Neural progenitor cell (in vitro differentiated cells): ENCODE results near the gene MACROD1. TPM values are rescaled to one million over a fixed set of nuclear protein-coding genes. Genes with fewer than 3 reads are reported as not detected.

ENCODE experiments used
- DNase-seq: peaks from one replicate; pipeline ENCODE4 v3.0.0-alpha.2; 2016; ENCODE audit warnings: low spot score
- H2AFZ ChIP-seq: fragments of 200-600 bp; sonication (generic); replicated peaks from 2 replicates; pipeline ENCODE4 v1.6.1; 2016; ENCODE audit warnings: antibody characterized with exemption
- H3F3A ChIP-seq: fragments of 200-600 bp; sonication (generic); 2 replicates; pipeline ENCODE4 v1.6.1; 2016; ENCODE audit warnings: antibody characterized with exemption, low read depth
- H3K27ac ChIP-seq: fragments of 200-600 bp; sonication (generic); 2 replicates; pipeline ENCODE4 v1.5.1; 2016; ENCODE audit warnings: mild to moderate bottlenecking
- H3K27me3 ChIP-seq: fragments of 200-600 bp; sonication (generic); 2 replicates; pipeline ENCODE4 v1.6.1; 2016; ENCODE audit warnings: mild to moderate bottlenecking, moderate library complexity
- H3K36me3 ChIP-seq: fragments of 200-600 bp; sonication (generic); 2 replicates; pipeline ENCODE4 v1.5.1; 2016
- H3K4me1 ChIP-seq: fragments of 200-600 bp; sonication (generic); 2 replicates; pipeline ENCODE4 v1.6.1; 2016; ENCODE audit warnings: mixed run types
- H3K4me2 ChIP-seq: fragments of 200-600 bp; sonication (generic); 2 replicates; pipeline ENCODE4 v1.6.1; 2016
- H3K4me3 ChIP-seq: fragments of 200-600 bp; sonication (generic); 2 replicates; pipeline ENCODE4 v1.5.1; 2016
- H3K79me2 ChIP-seq: fragments of 200-600 bp; sonication (generic); 2 replicates; pipeline ENCODE4 v1.6.1; 2016; ENCODE audit warnings: low read depth
- H3K9ac ChIP-seq: fragments of 200-600 bp; sonication (generic); 2 replicates; pipeline ENCODE4 v1.6.1; 2016
- H3K9me3 ChIP-seq: fragments of 200-600 bp; sonication (generic); 2 replicates; pipeline ENCODE4 v1.5.1; 2016; ENCODE audit warnings: low read depth
- H4K20me1 ChIP-seq: fragments of 200-600 bp; sonication (generic); 2 replicates; pipeline ENCODE4 v1.6.1; 2016; ENCODE audit warnings: low read depth
- H3K27ac Mint-ChIP-seq: 3 replicates; pipeline ENCODE4 v1.8.0; 2021; ENCODE audit warnings: mixed read lengths
- H3K27me3 Mint-ChIP-seq: 2 replicates; pipeline ENCODE4 v1.8.0; 2022; ENCODE audit warnings: low read depth, mild to moderate bottlenecking, inconsistent platforms, moderate library complexity, mixed read lengths; ENCODE audit not compliant: insufficient read depth
- H3K36me3 Mint-ChIP-seq: 3 replicates; pipeline ENCODE4 v1.8.0; 2021; ENCODE audit warnings: mixed read lengths
- H3K4me1 Mint-ChIP-seq: 3 replicates; pipeline ENCODE4 v1.8.0; 2021; ENCODE audit warnings: mixed read lengths
- H3K4me3 Mint-ChIP-seq: 3 replicates; pipeline ENCODE4 v1.8.0; 2021; ENCODE audit warnings: mild to moderate bottlenecking, moderate library complexity, mixed read lengths
- H3K9me3 Mint-ChIP-seq: 3 replicates; pipeline ENCODE4 v1.8.0; 2020; ENCODE audit warnings: mixed read lengths
- EZH2 ChIP-seq: fragments of 200-600 bp; sonication (generic); IDR thresholded peaks from 2 replicates; pipeline ENCODE4 v1.6.1; 2017; ENCODE audit warnings: antibody characterized with exemption, mild to moderate bottlenecking, moderate library complexity
- EZH2phosphoT487 ChIP-seq: fragments of 200-600 bp; sonication (generic); IDR thresholded peaks from 2 replicates; pipeline ENCODE4 v1.6.1; 2017; ENCODE audit warnings: antibody characterized with exemption
- total RNA-seq: library from RNA; depleted of rRNA; stranded (reverse); fragments of >200 nt; gene quantifications from 2 replicates; pipeline ENCODE4 v1.2.3, GENCODE V29; 2015; ENCODE audit warnings: low replicate concordance
- TF ChIP-seq, protein P1 (sequence below): fragments of 200-600 bp; sonication (generic); IDR thresholded peaks from 2 replicates; pipeline ENCODE4 v1.5.1; 2017; ENCODE audit warnings: antibody characterized with exemption, mild to moderate bottlenecking

The MACROD1 gene
- total RNA-seq, 1 donor from 2014 or later: 11.9 TPM

DNA sequence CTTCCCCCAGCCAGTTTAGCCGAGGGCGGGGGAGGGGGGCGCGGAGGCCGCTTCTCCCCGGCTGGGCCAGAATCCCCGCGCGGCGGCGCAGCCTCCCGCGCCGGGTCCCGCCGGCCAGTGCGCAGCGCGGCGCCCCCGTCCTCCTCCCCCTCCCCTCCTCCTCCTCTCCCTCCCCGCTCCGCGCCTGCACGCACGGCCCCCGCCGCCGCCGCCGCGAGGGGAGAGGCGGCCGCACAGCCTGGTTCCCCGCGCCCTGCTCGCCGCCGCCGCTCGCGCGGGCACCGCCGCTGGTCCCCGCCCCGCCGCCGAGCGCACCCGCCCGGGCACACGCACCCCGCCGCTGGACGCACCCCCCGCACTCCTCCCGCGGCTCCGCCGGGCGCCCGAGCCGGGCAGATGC, 130.3 kb downstream of the MACROD1 start, which contains the start of gene FLRT1:
TSS of gene FLRT1 (plus strand) at position 356 of the 400 bp plus-strand sequence. CDS start 80,337 bp downstream, outside the sequence.
- peaks cover 100% of the 10 kb centered on the region for H3K27me3 ChIP-seq
- H4K20me1 ChIP-seq: peaks cover 45% of the 10 kb centered on the region

DNA sequence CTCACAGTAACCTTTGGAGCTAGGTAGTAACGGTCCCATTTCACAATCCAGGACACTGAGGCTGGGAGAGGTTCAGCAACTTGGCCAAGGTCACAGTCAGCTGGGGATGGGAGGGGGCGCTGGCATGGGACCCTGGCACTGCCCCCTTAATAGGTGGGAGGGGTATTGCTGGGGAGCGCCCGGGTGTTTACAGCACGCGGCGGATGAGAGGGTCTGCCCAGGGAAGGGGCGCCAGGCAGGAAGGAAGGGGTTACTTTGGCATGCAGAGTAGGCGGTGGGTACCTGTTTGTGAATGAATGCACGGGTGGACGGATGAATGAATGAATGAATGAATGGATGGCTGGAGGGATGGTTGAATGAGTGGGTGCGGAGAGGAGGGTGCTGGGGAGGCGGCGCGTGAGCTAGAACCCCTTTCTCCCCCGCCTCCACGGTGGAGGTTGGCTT, 130.8 kb downstream of the MACROD1 start:
- H3K9me3 ChIP-seq: no peaks in the 10 kb centered on the region
- Mint-ChIP-seq H3K4me1 (peaks cover 23% of the 10 kb centered on the region), H3K27ac (no peak overlapping the region), H3K36me3 (no peaks in the 10 kb centered on the region), H3K27me3 (peaks cover 13% of the 10 kb centered on the region), H3K4me3 (peak overlapping the region; percentile 88), H3K9me3 (no peaks in the 10 kb centered on the region)
- no peak overlapping the region for H3K9ac ChIP-seq
- H2AFZ ChIP-seq: no peak overlapping the region
- H3K79me2 ChIP-seq: no peaks in the 10 kb centered on the region
- TF ChIP-seq EZH2phosphoT487 (peak; percentile 58), EZH2 (no peak)
- H3K4me2 ChIP-seq: peak overlapping the region; percentile 79
- peaks cover 26% of the 10 kb centered on the region for H3F3A ChIP-seq
- peaks cover 42% of the 10 kb centered on the region for H4K20me1 ChIP-seq
- no peak for DNase-seq
- no peak overlapping the region for H3K27ac ChIP-seq
- peak overlapping the region; percentile 38 for H3K4me3 ChIP-seq
- peaks cover 100% of the 10 kb centered on the region for H3K27me3 ChIP-seq
- H3K4me1 ChIP-seq: peaks cover 12% of the 10 kb centered on the region
- H3K36me3 ChIP-seq: no peaks in the 10 kb centered on the region

More for the DNA sequence above, 130.3 kb downstream of the MACROD1 start, which contains the start of gene FLRT1:
- DNase-seq: peak; percentile 70
- peaks cover 26% of the 10 kb centered on the region for H3F3A ChIP-seq
- peak within 1 kb of the TSS; percentile 88 for H3K4me3 Mint-ChIP-seq
- peaks cover 13% of the 10 kb centered on the region for H3K27me3 Mint-ChIP-seq
- H2AFZ ChIP-seq: no peak within 1 kb of the TSS
- peak within 1 kb of the TSS; percentile 62 for H3K4me3 ChIP-seq
- no peak within 1 kb of the TSS for H3K27ac Mint-ChIP-seq
- H3K9ac ChIP-seq: no peak within 1 kb of the TSS
- H3K36me3 ChIP-seq: no peaks in the 10 kb centered on the region
- TF ChIP-seq EZH2 (no peak), EZH2phosphoT487 (no peak)
- TF ChIP-seq, protein P1, sequence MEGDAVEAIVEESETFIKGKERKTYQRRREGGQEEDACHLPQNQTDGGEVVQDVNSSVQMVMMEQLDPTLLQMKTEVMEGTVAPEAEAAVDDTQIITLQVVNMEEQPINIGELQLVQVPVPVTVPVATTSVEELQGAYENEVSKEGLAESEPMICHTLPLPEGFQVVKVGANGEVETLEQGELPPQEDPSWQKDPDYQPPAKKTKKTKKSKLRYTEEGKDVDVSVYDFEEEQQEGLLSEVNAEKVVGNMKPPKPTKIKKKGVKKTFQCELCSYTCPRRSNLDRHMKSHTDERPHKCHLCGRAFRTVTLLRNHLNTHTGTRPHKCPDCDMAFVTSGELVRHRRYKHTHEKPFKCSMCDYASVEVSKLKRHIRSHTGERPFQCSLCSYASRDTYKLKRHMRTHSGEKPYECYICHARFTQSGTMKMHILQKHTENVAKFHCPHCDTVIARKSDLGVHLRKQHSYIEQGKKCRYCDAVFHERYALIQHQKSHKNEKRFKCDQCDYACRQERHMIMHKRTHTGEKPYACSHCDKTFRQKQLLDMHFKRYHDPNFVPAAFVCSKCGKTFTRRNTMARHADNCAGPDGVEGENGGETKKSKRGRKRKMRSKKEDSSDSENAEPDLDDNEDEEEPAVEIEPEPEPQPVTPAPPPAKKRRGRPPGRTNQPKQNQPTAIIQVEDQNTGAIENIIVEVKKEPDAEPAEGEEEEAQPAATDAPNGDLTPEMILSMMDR: no peak
- peaks cover 12% of the 10 kb centered on the region for H3K4me1 ChIP-seq
- no peaks in the 10 kb centered on the region for H3K79me2 ChIP-seq
- H3K4me1 Mint-ChIP-seq: peaks cover 21% of the 10 kb centered on the region
- H3K27ac ChIP-seq: no peak within 1 kb of the TSS
- no peaks in the 10 kb centered on the region for H3K9me3 Mint-ChIP-seq
- H3K9me3 ChIP-seq: no peaks in the 10 kb centered on the region
- peak within 1 kb of the TSS; percentile 97 for H3K4me2 ChIP-seq
- no peaks in the 10 kb centered on the region for H3K36me3 Mint-ChIP-seq

DNA sequence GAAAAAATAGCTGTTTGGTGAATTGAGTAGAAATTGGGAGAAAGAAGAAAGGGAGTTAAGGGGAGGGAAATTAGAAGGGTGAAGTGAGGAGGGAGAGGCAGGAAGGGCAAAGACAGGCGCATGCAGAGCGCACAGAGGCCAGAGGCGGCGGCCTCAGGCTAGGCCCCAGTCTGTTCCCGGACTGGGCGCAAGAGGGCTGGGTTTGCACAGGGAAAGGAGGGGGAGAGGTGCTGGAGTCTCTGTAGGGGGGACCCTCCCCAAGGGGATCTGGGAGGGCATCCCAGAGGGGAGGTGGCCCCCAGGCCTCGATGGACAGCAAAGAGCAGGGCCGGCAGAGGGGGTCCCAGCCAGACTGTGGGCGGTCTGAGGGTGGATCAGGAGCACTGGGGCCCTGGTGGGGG, 131.5 kb downstream of the MACROD1 start:
- Histone ChIP-seq H3K4me3 (no peak overlapping the region), H3F3A (peaks cover 26% of the 10 kb centered on the region), H4K20me1 (peaks cover 42% of the 10 kb centered on the region), H3K9me3 (no peaks in the 10 kb centered on the region), H3K4me1 (peaks cover 12% of the 10 kb centered on the region), H3K27ac (no peak overlapping the region), H3K9ac (no peak overlapping the region), H3K27me3 (peaks cover 100% of the 10 kb centered on the region), H3K4me2 (no peak overlapping the region), H2AFZ (no peak overlapping the region), H3K36me3 (no peaks in the 10 kb centered on the region), H3K79me2 (no peaks in the 10 kb centered on the region)
- peaks cover 29% of the 10 kb centered on the region for H3K4me1 Mint-ChIP-seq
- DNase-seq: peak; percentile 72
- H3K4me3 Mint-ChIP-seq: peak overlapping the region; percentile 80
- H3K27ac Mint-ChIP-seq: peak overlapping the region; percentile 63
- TF ChIP-seq EZH2 (peak; percentile 48), EZH2phosphoT487 (no peak)
- TF ChIP-seq, protein P1: peak; percentile 49
- no peaks in the 10 kb centered on the region for H3K9me3 Mint-ChIP-seq
- H3K36me3 Mint-ChIP-seq: no peaks in the 10 kb centered on the region
- peaks cover 13% of the 10 kb centered on the region for H3K27me3 Mint-ChIP-seq

DNA sequence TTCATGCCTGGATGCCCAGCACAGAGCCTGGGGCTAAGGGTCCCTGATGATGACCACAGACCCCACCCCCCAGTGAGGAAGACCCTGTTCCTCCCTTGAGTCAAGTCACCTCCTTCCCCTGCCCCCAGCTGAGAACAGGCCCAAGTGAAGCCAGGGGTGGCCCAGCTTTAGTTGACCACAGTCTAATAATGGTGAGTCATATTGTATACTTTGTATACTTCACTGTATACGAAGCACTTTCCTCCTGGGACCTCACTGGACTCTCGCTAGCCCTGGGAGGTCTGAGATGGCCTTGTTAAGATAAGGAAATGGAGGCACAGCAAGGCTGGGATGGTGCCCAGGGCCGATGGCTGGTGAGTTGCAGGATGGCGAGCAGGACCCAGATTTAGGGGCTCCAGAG, 133.9 kb downstream of the MACROD1 start:
- Histone ChIP-seq H3F3A (peaks cover 19% of the 10 kb centered on the region), H3K79me2 (no peaks in the 10 kb centered on the region), H2AFZ (no peak overlapping the region), H3K27me3 (peaks cover 82% of the 10 kb centered on the region), H3K27ac (no peak overlapping the region), H3K4me3 (no peak overlapping the region), H3K36me3 (no peaks in the 10 kb centered on the region), H3K4me1 (peaks cover 31% of the 10 kb centered on the region), H3K9ac (no peak overlapping the region), H3K9me3 (no peaks in the 10 kb centered on the region), H4K20me1 (peaks cover 26% of the 10 kb centered on the region), H3K4me2 (no peak overlapping the region)
- H3K4me3 Mint-ChIP-seq: no peak overlapping the region
- no peaks in the 10 kb centered on the region for H3K9me3 Mint-ChIP-seq
- H3K4me1 Mint-ChIP-seq: peaks cover 45% of the 10 kb centered on the region
- H3K27ac Mint-ChIP-seq: no peak overlapping the region
- no peaks in the 10 kb centered on the region for H3K36me3 Mint-ChIP-seq
- no peak for DNase-seq
- no peak for TF ChIP-seq EZH2phosphoT487
- TF ChIP-seq, protein P1: no peak
- H3K27me3 Mint-ChIP-seq: peaks cover 10% of the 10 kb centered on the region
